Bronchial epithelial cell (primary cell): Measurements from ENCODE around the gene TMTC1. TPM values are rescaled to one million over a fixed set of nuclear protein-coding genes. Genes with fewer than 3 reads are reported as not detected.

Experiments
- DNase-seq: peaks from one replicate; pipeline ENCODE4 v3.0.0-alpha.2; 2010; ENCODE audit warnings: low read depth
- FAIRE-seq: peaks from 2 replicates; lab custom pipeline; 2011; peaks lifted over from hg19 to GRCh38; lab: Jason Lieb, UNC
- H3K27me3 ChIP-seq: 2 replicates; pipeline ENCODE4 v1.5.1; 2011; ENCODE audit warnings: low read length; ENCODE audit not compliant: control insufficient read depth, insufficient read depth
- H3K36me3 ChIP-seq: 2 replicates; pipeline ENCODE4 v1.5.1; 2011; ENCODE audit warnings: low read length; ENCODE audit not compliant: control insufficient read depth, insufficient read depth
- H3K4me3 ChIP-seq: 2 replicates; pipeline ENCODE4 v1.5.1; 2011; ENCODE audit warnings: mild to moderate bottlenecking, low read depth, low read length, control low read depth
- total RNA-seq: library from RNA; depleted of rRNA; stranded (reverse); fragments of >200 nt; gene quantifications from 2 replicates; pipeline ENCODE4 v1.2.1, GENCODE V29; 2014
- TF ChIP-seq, protein P1 (sequence below): IDR thresholded peaks from 2 replicates; pipeline ENCODE4 v1.5.1; 2011; ENCODE audit warnings: mild to moderate bottlenecking, moderate library complexity, low read length, control low read depth, inconsistent platforms; ENCODE audit not compliant: insufficient read depth, severe bottlenecking

Gene TMTC1
- total RNA-seq, 1 donor from 2014 or later: 4.5 TPM

DNA sequence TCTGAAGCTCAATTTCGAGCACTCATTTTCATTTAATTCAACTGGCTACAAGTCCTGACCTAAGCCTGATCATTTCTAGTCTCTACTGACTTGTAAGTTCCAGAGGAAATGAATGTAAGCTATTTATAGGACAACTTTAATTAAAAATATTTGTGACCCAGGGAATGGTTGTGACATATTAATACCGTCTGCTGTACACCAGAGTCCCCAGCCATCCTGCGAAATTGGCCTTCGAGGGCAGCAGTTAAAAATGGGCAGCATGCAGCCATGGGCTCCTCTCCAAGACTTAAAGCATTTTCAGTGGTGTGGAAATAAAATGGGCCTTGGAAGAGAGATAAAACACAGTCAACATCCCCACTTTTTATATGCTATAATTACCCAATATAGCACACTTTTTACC lies 255.6 kb downstream of the TMTC1 start:
- FAIRE-seq (no peak), DNase-seq (no peak)
- Histone ChIP-seq H3K27me3 (no peaks in the 10 kb centered on the region), H3K36me3 (no peaks in the 10 kb centered on the region), H3K4me3 (no peak overlapping the region)
- TF ChIP-seq, protein P1, sequence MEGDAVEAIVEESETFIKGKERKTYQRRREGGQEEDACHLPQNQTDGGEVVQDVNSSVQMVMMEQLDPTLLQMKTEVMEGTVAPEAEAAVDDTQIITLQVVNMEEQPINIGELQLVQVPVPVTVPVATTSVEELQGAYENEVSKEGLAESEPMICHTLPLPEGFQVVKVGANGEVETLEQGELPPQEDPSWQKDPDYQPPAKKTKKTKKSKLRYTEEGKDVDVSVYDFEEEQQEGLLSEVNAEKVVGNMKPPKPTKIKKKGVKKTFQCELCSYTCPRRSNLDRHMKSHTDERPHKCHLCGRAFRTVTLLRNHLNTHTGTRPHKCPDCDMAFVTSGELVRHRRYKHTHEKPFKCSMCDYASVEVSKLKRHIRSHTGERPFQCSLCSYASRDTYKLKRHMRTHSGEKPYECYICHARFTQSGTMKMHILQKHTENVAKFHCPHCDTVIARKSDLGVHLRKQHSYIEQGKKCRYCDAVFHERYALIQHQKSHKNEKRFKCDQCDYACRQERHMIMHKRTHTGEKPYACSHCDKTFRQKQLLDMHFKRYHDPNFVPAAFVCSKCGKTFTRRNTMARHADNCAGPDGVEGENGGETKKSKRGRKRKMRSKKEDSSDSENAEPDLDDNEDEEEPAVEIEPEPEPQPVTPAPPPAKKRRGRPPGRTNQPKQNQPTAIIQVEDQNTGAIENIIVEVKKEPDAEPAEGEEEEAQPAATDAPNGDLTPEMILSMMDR: no peak

DNA sequence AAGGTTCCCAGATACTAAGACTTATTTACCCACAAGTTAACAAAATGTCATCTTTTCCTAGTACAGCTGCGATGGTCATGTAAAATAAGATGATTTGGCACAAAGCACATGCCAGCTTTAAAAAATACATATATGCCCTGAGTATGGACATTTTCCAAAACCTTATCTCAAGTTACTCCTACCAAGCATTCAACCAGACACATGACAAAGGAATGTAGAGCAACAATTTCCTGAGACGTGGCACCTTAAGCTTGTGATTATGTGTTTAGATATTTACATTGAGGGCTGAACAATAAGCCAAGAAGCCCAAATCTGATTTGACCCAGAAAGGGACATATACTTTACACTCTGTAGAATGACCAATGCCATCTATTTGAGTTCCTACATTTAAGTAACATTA lies 261.8 kb downstream of the TMTC1 start:
- FAIRE-seq (no peak), DNase-seq (peak; percentile 58)
- Histone ChIP-seq H3K36me3 (no peaks in the 10 kb centered on the region), H3K27me3 (no peaks in the 10 kb centered on the region), H3K4me3 (no peak overlapping the region)
- TF ChIP-seq, protein P1: no peak

DNA sequence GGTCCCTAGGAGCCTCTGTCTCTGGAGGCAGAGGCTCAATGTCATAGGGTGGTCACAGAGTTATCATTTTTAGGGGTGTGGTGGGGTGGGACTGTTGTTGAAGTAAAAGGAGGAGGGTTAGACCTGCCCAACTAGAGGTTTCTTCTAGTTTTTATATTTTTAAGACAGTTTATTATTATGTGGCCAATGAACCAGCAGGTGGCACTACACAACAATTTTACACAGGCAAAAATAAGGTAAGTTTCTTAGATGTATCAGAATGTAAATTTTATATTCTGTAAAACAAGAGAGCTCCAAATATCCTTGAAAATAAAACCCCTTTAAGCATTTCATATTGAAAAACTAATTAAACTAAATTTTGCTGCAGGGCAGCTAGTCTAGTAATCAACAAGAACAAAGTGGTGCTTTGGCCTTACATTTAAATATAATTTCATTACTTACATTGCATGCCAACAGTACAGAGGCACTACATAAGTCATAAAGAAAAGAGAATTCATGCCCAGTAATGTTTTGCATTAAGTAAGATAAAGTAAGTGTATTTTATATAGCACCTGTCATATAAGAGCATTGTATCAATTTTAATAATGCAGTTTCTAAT lies 264.1 kb downstream of the TMTC1 start:
- FAIRE-seq (no peak), DNase-seq (peak; percentile 52)
- TF ChIP-seq, protein P1: peak; percentile 24

DNA sequence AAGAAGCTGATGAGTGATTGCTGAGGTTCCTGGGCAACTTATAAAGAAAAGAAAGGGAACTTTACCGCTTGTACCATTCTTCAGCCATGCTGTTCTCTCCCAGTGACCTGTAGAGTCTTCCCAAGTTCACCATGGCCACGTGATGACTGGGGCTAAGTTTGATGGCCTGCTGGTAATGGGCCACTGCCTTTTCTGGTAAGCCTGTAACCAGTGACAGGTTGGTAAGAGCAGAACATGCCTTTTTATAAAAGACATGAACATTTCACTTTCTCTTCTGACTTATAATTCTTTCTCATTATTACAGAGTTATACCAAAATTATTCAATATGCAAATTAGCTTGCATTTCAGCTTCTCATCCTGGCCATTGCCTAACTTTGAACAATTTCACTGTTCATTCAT lies 265.3 kb downstream of the TMTC1 start:
- no peaks in the 10 kb centered on the region for H3K36me3 ChIP-seq
- no peak overlapping the region for H3K4me3 ChIP-seq
- DNase-seq (no peak), FAIRE-seq (no peak)
- TF ChIP-seq, protein P1: no peak
- no peaks in the 10 kb centered on the region for H3K27me3 ChIP-seq

More for the DNA sequence above, 264.1 kb downstream of the TMTC1 start:
- Histone ChIP-seq H3K4me3 (no peak overlapping the region), H3K36me3 (no peaks in the 10 kb centered on the region), H3K27me3 (no peaks in the 10 kb centered on the region)

DNA sequence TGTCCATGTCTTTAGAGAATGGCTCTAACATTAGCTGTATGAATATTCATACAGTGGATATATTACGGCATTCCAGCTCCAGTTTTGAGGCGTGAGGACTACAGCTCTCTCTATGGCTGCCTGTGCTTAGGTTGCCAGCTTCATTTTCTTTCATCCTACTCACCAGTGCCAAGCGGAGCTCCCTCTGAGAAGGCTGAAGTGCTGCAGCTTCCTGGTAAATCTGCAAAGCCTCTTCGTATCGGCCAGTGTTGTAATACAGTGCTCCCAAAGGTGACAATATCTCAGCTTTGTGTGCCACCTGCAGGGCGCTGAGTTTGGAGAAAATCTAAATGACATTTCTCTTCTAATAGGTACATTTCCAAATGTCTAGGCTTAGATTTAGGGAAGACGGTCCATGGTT lies 266.5 kb downstream of the TMTC1 start:
- no peak for DNase-seq
- Histone ChIP-seq H3K4me3 (no peak overlapping the region), H3K36me3 (no peaks in the 10 kb centered on the region), H3K27me3 (no peaks in the 10 kb centered on the region)
- FAIRE-seq: no peak
- TF ChIP-seq, protein P1: no peak

DNA sequence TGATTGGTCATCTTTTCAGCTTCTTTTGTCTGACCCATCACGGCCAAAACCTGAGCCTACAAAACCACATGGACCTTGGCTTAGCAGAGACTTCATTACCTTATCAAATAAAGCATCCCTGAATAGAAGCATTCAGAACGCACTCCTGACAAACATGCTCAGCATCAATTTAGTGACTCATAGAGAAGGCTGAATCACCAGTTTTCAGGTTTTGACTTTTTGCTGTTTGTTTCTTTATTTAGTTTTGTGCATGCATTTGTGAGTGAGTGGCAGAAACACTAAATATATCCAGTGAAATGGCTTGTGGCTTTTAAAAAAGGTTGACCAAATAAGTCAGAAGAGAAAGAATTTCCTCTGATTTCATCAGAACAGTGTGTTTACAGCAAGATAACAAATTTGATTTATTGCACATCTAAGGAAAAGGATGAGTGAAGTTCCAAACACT lies 267.3 kb downstream of the TMTC1 start:
- DNase-seq: peak; percentile 47
- TF ChIP-seq, protein P1: no peak
- no peak for FAIRE-seq
- Histone ChIP-seq H3K4me3 (no peak overlapping the region), H3K27me3 (no peaks in the 10 kb centered on the region), H3K36me3 (no peaks in the 10 kb centered on the region)
